Mesothelial cell of epicardium (in vitro differentiated cells): Measurements from ENCODE around the gene RAP1GAP2. TPM values are rescaled to one million over a fixed set of nuclear protein-coding genes. Genes with fewer than 3 reads are reported as not detected.

Source experiments
- microRNA-seq: library from miRNA; unstranded; fragments of <30 nt; microRNA quantifications from one replicate; pipeline ENCODE4 v1.2.0, GENCODE V29; 2021; ENCODE audit warnings: inconsistent platforms, mixed read lengths
- total RNA-seq: library from RNA; stranded (reverse); gene quantifications from 3 replicates; pipeline ENCODE4 v1.2.1, GENCODE V29; 2021

Gene RAP1GAP2
- total RNA-seq, 1 donor from 2014 or later = 7.1 TPM

Small RNA genes lying within 50 kb of the gene (microRNA-seq; reads per million reads assigned to microRNA genes)
- gene MIR1253 = not detected

Other genes with a start within 250 kb of the RAP1GAP2 start
- gene PAFAH1B1, start 202.8 kb upstream of the RAP1GAP2 start, total RNA-seq = 141 to 151 TPM (median 144 TPM) in 3 replicates
- 46.6 to 49.9 TPM (median 46.9 TPM) in 3 replicates for gene CLUH, start 84.7 kb upstream of the RAP1GAP2 start, total RNA-seq
- 0.47 to 0.62 TPM (median 0.58 TPM) in 3 replicates for gene CCDC92B, start 46.8 kb upstream of the RAP1GAP2 start, total RNA-seq